ENCODE results near the gene ANKH.

- TF ChIP-seq EZH2phosphoT487 (IDR thresholded peaks at IDR 0.05; ENCODE audit: borderline replicate concordance, low read length), result no peak
- no peak for TF ChIP-seq CTCF (IDR thresholded peaks at IDR 0.05; ENCODE audit: low read depth, low read length, poor library complexity, severe bottlenecking)
Observed at GRCh38 chr5:14681236-14681752, 190.3 kb downstream of the ANKH start.

All from DOHH2 (cell line).